ENCODE measurements around the gene ZNF827. TPM values are rescaled to one million over a fixed set of nuclear protein-coding genes. Genes with fewer than 3 reads are reported as not detected.

The ZNF827 gene
- total and polyA plus RNA-seq, 2 donors: 10.2 to 12.1 TPM

DNA sequence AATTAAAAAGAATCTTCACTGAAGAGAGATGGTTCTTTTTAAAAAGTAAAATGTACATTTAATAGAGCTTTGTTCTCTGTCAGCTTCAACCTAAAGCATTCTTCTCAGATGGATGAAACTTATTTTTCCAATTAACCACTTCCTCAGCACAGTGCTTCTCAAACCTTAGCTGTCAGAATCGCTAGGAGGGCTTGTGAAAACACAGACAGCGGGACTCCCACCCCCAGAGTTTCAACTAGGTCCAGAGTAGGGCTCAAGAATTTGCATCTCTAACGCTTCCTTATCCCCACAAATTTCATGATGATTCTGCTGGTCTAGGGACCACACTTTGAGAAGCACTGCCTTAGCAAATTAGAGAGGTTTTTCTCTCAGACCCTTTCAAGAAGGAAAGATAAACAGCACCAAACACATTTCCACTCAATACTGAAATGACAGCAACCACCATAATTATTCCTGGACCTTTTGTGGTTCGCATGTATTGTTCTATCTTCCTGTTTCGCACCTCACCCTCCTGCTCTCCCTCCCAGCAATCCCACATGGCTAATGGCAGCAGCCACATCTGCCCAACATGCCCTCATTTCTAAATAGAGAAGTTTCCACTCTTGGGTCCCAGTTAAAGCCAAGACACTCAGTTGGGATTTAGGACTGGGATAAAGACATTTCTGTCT is 73.2 kb downstream of the ZNF827 start:
- H3K27me3 ChIP-seq (ENCODE audit: control insufficient read depth in 2 of 2, insufficient read depth in 1 of 2, low read length in 1 of 2): no peaks in the 10 kb centered on the region
- DNase-seq (ENCODE audit: low read depth in 6 of 9, low spot score in 9 of 9): no peak
- no peak overlapping the region for H3K4me3 ChIP-seq (ENCODE audit: low read length in 2 of 2)
- peaks cover 9 to 28% of the 10 kb centered on the region in 2 donors for H3K36me3 ChIP-seq (ENCODE audit: control insufficient read depth in 2 of 2, insufficient read depth in 2 of 2, low read length in 1 of 2)
- 76% methylated on average over 5 of the region's 5 CpGs for WGBS
- H3K27ac ChIP-seq (ENCODE audit: low read depth in 1 of 2, low read length in 1 of 2): no peak overlapping the region
- H3K9me3 ChIP-seq (ENCODE audit: control insufficient read depth in 2 of 2, insufficient read depth in 1 of 2, low read length in 1 of 2): no peaks in the 10 kb centered on the region
- peaks cover 0 to 4% of the 10 kb centered on the region in 2 donors for H3K4me1 ChIP-seq (ENCODE audit: control insufficient read depth in 2 of 2, insufficient read depth in 2 of 2, low read length in 2 of 2)

DNA sequence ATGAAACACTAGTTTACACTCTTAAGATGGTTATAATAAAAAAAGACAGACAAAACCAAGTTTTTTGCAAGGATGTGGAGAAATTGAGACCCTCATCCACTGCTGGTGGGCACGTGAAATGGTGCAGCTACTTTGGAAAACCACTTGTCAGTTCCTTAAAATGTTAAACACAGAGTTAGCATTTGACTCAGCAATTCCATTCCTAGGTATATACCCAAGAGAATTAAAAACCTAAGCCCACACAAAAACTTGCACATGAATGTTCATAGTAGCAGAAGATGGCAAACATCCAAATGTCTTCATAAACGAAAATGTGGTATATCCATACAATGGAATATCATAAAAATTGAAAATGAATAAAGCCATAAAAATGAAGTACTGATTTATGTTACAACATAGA is 75.4 kb downstream of the ZNF827 start:
- Histone ChIP-seq H3K9me3 (ENCODE audit: control insufficient read depth in 2 of 2, insufficient read depth in 1 of 2, low read length in 1 of 2) (no peaks in the 10 kb centered on the region), H3K4me1 (ENCODE audit: control insufficient read depth in 2 of 2, insufficient read depth in 2 of 2, low read length in 2 of 2) (no peaks in the 10 kb centered on the region), H3K36me3 (ENCODE audit: control insufficient read depth in 2 of 2, insufficient read depth in 2 of 2, low read length in 1 of 2) (peaks cover 14 to 31% of the 10 kb centered on the region in 2 donors), H3K27me3 (ENCODE audit: control insufficient read depth in 2 of 2, insufficient read depth in 1 of 2, low read length in 1 of 2) (no peaks in the 10 kb centered on the region), H3K27ac (ENCODE audit: low read depth in 1 of 2, low read length in 1 of 2) (no peak overlapping the region), H3K4me3 (ENCODE audit: low read length in 2 of 2) (no peak overlapping the region)
- DNase-seq (ENCODE audit: low read depth in 6 of 9, low spot score in 9 of 9): no peak
- WGBS: 95% methylated on average over 2 of the region's 2 CpGs

DNA sequence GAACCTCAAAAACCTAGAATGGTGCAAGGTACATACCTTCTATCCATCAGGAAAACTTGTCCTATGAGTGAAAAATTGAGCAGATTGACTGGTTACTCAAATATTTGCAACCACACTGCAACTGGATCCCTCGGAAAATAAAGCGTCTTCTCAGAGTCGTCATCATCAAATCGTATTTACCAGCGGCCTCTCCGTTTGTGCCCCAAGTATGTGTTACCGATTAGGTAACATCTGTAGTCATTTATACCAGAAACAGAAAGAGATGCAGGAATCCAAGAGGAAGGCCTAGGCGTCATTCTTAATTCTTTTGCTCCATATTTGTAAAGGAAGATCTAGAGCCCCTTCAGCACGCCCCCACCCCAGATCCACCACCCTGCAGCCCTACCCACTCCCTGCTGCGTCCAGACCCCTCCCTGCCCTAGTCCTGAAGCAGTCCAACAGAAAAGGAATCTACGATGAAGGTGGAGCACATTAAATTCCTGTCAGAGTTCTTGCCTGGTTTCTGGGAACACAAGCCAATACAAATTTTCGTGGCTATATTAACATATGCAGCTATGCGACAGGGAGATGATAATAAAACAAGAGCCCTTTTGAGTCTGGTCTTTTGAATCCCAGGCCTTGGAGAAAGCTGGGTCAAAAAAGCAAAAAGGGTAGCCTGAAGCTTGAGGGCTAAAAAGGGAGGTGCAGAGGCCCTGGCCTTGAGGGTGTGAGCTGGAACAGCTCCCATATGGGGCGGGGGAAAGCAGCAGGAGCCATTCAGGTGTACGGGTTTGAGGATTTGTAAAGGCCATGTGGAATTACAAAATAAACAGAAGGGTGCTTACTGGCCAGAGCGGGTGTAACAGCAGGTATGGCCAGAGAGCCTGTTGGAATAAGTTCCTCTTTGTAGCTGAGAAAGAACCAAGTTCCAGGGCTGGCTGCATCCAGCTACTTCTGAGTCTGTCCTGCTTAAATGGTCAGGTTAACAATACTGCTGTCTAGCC is 77.0 kb downstream of the ZNF827 start:
- no peak for DNase-seq (ENCODE audit: low read depth in 6 of 9, low spot score in 9 of 9)
- Histone ChIP-seq H3K4me1 (ENCODE audit: control insufficient read depth in 2 of 2, insufficient read depth in 2 of 2, low read length in 2 of 2) (no peaks in the 10 kb centered on the region), H3K4me3 (ENCODE audit: low read length in 2 of 2) (no peak overlapping the region), H3K36me3 (ENCODE audit: control insufficient read depth in 2 of 2, insufficient read depth in 2 of 2, low read length in 1 of 2) (peaks cover 14 to 25% of the 10 kb centered on the region in 2 donors), H3K27ac (ENCODE audit: low read depth in 1 of 2, low read length in 1 of 2) (no peak overlapping the region), H3K9me3 (ENCODE audit: control insufficient read depth in 2 of 2, insufficient read depth in 1 of 2, low read length in 1 of 2) (no peaks in the 10 kb centered on the region), H3K27me3 (ENCODE audit: control insufficient read depth in 2 of 2, insufficient read depth in 1 of 2, low read length in 1 of 2) (no peaks in the 10 kb centered on the region)
- 95% methylated on average over 16 of the region's 16 CpGs for WGBS

DNA sequence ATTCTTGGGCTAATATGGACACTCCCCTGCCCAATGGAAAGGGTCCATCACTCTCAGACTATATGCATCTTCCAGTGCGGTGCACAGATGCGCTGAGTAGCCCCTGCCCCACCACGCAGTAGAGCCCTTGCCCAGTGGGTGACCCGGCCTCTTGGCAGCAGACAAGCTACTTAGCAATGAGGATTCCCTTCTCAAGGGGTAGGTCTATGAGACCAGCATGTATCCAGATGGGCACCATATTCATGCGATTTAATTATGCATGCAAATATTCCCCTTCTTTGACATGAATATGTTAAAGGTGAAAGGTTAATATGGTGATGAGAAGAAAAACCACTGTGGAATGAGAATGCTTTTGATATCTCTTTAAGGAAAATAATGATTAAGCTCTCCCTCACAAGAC is 77.7 kb downstream of the ZNF827 start:
- peaks cover 14 to 27% of the 10 kb centered on the region in 2 donors for H3K36me3 ChIP-seq (ENCODE audit: control insufficient read depth in 2 of 2, insufficient read depth in 2 of 2, low read length in 1 of 2)
- no peaks in the 10 kb centered on the region for H3K27me3 ChIP-seq (ENCODE audit: control insufficient read depth in 2 of 2, insufficient read depth in 1 of 2, low read length in 1 of 2)
- H3K9me3 ChIP-seq (ENCODE audit: control insufficient read depth in 2 of 2, insufficient read depth in 1 of 2, low read length in 1 of 2): no peaks in the 10 kb centered on the region
- H3K27ac ChIP-seq (ENCODE audit: low read depth in 1 of 2, low read length in 1 of 2): no peak overlapping the region
- H3K4me3 ChIP-seq (ENCODE audit: low read length in 2 of 2): no peak overlapping the region
- H3K4me1 ChIP-seq (ENCODE audit: control insufficient read depth in 2 of 2, insufficient read depth in 2 of 2, low read length in 2 of 2): no peaks in the 10 kb centered on the region
- over 99% methylated on average over 5 of the region's 5 CpGs for WGBS
- no peak for DNase-seq (ENCODE audit: low read depth in 6 of 9, low spot score in 9 of 9)

DNA sequence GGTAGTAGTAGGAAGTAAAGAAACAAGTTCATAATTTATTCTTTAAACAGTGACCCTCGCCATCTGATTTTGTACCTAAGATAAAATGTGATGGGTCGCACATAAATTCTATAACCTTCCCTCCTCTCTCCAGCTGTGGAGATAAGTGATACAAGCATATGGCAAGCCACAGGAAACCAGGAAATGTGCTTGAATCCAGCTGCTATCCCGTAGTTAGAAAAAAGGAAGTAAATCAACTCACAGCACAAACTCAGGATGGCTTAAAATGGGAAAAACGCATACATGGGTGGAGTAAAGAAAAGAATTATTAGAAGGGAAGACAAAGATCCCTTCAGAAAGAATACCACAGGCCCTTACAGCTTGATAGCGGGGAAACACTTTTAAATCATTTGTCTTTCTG is 78.2 kb downstream of the ZNF827 start:
- H3K9me3 ChIP-seq (ENCODE audit: control insufficient read depth in 2 of 2, insufficient read depth in 1 of 2, low read length in 1 of 2): no peaks in the 10 kb centered on the region
- H3K4me3 ChIP-seq (ENCODE audit: low read length in 2 of 2): no peak overlapping the region
- H3K36me3 ChIP-seq (ENCODE audit: control insufficient read depth in 2 of 2, insufficient read depth in 2 of 2, low read length in 1 of 2): peaks cover 14 to 30% of the 10 kb centered on the region in 2 donors
- WGBS: 62% methylated on average over 5 of the region's 5 CpGs
- no peak for DNase-seq (ENCODE audit: low read depth in 6 of 9, low spot score in 9 of 9)
- no peaks in the 10 kb centered on the region for H3K27me3 ChIP-seq (ENCODE audit: control insufficient read depth in 2 of 2, insufficient read depth in 1 of 2, low read length in 1 of 2)
- H3K4me1 ChIP-seq (ENCODE audit: control insufficient read depth in 2 of 2, insufficient read depth in 2 of 2, low read length in 2 of 2): no peaks in the 10 kb centered on the region
- H3K27ac ChIP-seq (ENCODE audit: low read depth in 1 of 2, low read length in 1 of 2): no peak overlapping the region

DNA sequence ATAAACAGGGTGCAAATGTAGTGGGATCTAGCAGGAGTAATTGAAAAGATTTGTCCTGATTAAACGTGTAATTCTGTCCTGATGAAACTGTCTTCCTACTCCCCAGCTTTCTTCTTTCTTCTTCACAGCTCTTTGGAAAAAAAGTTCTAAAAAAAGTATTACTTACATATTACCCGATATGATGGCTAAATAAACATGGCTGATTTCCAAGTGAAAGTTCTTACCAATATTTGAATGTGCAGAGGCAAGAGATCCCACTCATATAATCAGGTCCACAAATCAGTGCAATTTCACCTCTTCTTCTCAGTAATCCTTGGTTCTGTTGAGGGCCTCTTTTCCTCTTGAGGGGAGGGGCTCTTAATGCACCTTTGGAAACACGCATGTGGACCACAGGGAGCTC is 78.7 kb downstream of the ZNF827 start:
- no peaks in the 10 kb centered on the region for H3K27me3 ChIP-seq (ENCODE audit: control insufficient read depth in 2 of 2, insufficient read depth in 1 of 2, low read length in 1 of 2)
- DNase-seq (ENCODE audit: low read depth in 6 of 9, low spot score in 9 of 9): no peak
- 92% methylated on average over 3 of the region's 3 CpGs for WGBS
- peaks cover 14 to 32% of the 10 kb centered on the region in 2 donors for H3K36me3 ChIP-seq (ENCODE audit: control insufficient read depth in 2 of 2, insufficient read depth in 2 of 2, low read length in 1 of 2)
- H3K4me1 ChIP-seq (ENCODE audit: control insufficient read depth in 2 of 2, insufficient read depth in 2 of 2, low read length in 2 of 2): no peaks in the 10 kb centered on the region
- H3K27ac ChIP-seq (ENCODE audit: low read depth in 1 of 2, low read length in 1 of 2): no peak overlapping the region
- no peaks in the 10 kb centered on the region for H3K9me3 ChIP-seq (ENCODE audit: control insufficient read depth in 2 of 2, insufficient read depth in 1 of 2, low read length in 1 of 2)
- H3K4me3 ChIP-seq (ENCODE audit: low read length in 2 of 2): no peak overlapping the region

DNA sequence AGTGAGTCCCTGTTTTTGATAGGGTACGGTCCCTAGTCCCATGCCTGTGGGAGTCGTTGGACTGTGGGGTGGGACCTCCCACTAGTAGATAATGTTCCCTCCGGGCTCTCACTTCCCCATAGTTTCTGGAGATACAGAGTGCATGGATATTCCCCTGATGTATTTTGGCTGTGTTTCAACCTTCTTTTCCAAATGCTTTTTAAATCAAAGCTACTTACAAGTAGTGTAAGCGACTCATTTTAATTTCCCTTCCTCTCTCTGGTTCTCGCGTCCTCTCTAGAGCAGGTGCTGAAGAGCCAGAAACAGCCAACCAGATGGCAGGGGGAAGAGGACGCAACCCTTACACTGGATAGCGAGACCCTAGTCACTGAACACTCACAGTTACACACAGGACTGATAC is 79.2 kb downstream of the ZNF827 start:
- Histone ChIP-seq H3K27ac (ENCODE audit: low read depth in 1 of 2, low read length in 1 of 2) (no peak overlapping the region), H3K4me3 (ENCODE audit: low read length in 2 of 2) (no peak overlapping the region), H3K36me3 (ENCODE audit: control insufficient read depth in 2 of 2, insufficient read depth in 2 of 2, low read length in 1 of 2) (peaks cover 14 to 33% of the 10 kb centered on the region in 2 donors), H3K27me3 (ENCODE audit: control insufficient read depth in 2 of 2, insufficient read depth in 1 of 2, low read length in 1 of 2) (no peaks in the 10 kb centered on the region), H3K4me1 (ENCODE audit: control insufficient read depth in 2 of 2, insufficient read depth in 2 of 2, low read length in 2 of 2) (no peaks in the 10 kb centered on the region), H3K9me3 (ENCODE audit: control insufficient read depth in 2 of 2, insufficient read depth in 1 of 2, low read length in 1 of 2) (no peaks in the 10 kb centered on the region)
- no peak for DNase-seq (ENCODE audit: low read depth in 6 of 9, low spot score in 9 of 9)
- 97% methylated on average over 8 of the region's 8 CpGs for WGBS

DNA sequence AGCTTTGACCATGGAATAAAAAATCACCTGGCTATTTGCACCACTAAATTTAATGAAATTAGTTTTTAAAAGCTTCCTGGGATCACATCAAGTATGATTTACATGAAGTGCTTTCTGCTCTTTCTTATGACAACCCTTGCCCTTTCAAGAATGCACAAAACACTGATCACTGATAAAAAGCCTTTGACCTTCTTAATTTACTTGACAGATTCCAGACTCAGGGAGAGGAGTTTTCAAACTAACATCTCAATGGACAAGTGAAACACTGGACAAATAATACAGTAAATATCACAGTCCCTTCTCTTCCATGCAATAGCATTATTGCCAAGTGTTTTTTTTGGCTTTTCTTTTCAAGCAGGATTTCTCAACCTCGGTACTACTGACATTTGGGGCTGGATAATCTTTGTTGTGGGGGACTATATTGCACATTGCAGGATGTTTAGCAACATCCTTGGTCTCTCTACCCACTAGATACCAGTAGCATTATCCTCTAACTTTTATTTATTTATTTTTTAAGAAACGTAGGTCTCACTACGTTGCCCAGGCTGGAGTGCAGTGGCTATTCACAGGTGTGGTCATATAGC is 86.3 kb downstream of the ZNF827 start:
- Histone ChIP-seq H3K36me3 (ENCODE audit: control insufficient read depth in 2 of 2, insufficient read depth in 2 of 2, low read length in 1 of 2) (peaks cover 5 to 34% of the 10 kb centered on the region in 2 donors), H3K4me1 (ENCODE audit: control insufficient read depth in 2 of 2, insufficient read depth in 2 of 2, low read length in 2 of 2) (peaks cover 0 to 5% of the 10 kb centered on the region in 2 donors), H3K4me3 (ENCODE audit: low read length in 2 of 2) (no peak overlapping the region), H3K27me3 (ENCODE audit: control insufficient read depth in 2 of 2, insufficient read depth in 1 of 2, low read length in 1 of 2) (no peaks in the 10 kb centered on the region), H3K9me3 (ENCODE audit: control insufficient read depth in 2 of 2, insufficient read depth in 1 of 2, low read length in 1 of 2) (no peaks in the 10 kb centered on the region), H3K27ac (ENCODE audit: low read depth in 1 of 2, low read length in 1 of 2) (no peak overlapping the region)
- no peak for DNase-seq (ENCODE audit: low read depth in 6 of 9, low spot score in 9 of 9)
- WGBS: 91% methylated on average over 3 of the region's 3 CpGs
